ENCODE data around the gene ACTR1A.

Gene ACTR1A

GRCh38 chr10:102534333-102534732, 31.8 kb upstream of the ACTR1A start:
- H3K4me3 ChIP-seq (ENCODE audit: low read depth, low read length) = no peak overlapping the region
- TF ChIP-seq CTCF (IDR thresholded peaks at IDR 0.05; ENCODE audit: borderline replicate concordance, insufficient read depth, low read depth, low read length) = no peak

- TF ChIP-seq CTCF (IDR thresholded peaks at IDR 0.05; ENCODE audit: borderline replicate concordance, insufficient read depth, low read depth, low read length) = no peak
- H3K4me3 ChIP-seq (ENCODE audit: low read depth, low read length) = no peak overlapping the region
Measured at GRCh38 chr10:102527546-102527945, 25.0 kb upstream of the ACTR1A start.

- no peak for TF ChIP-seq CTCF (IDR thresholded peaks at IDR 0.05; ENCODE audit: borderline replicate concordance, insufficient read depth, low read depth, low read length)
- H3K4me3 ChIP-seq (ENCODE audit: low read depth, low read length) = no peak overlapping the region
Measured at GRCh38 chr10:102524746-102525145, 22.2 kb upstream of the ACTR1A start.

GRCh38 chr10:102523250-102524029, 20.9 kb upstream of the ACTR1A start:
- TF ChIP-seq CTCF (IDR thresholded peaks at IDR 0.05; ENCODE audit: borderline replicate concordance, insufficient read depth, low read depth, low read length) = no peak
- no peak overlapping the region for H3K4me3 ChIP-seq (ENCODE audit: low read depth, low read length)

GRCh38 chr10:102522874-102523249, 20.4 kb upstream of the ACTR1A start:
- no peak for TF ChIP-seq CTCF (IDR thresholded peaks at IDR 0.05; ENCODE audit: borderline replicate concordance, insufficient read depth, low read depth, low read length)
- no peak overlapping the region for H3K4me3 ChIP-seq (ENCODE audit: low read depth, low read length)

GRCh38 chr10:102519246-102519825, 16.8 kb upstream of the ACTR1A start:
- no peak for TF ChIP-seq CTCF (IDR thresholded peaks at IDR 0.05; ENCODE audit: borderline replicate concordance, insufficient read depth, low read depth, low read length)
- no peak overlapping the region for H3K4me3 ChIP-seq (ENCODE audit: low read depth, low read length)

GRCh38 chr10:102517553-102517952, 15.0 kb upstream of the ACTR1A start:
- no peak for TF ChIP-seq CTCF (IDR thresholded peaks at IDR 0.05; ENCODE audit: borderline replicate concordance, insufficient read depth, low read depth, low read length)
- H3K4me3 ChIP-seq (ENCODE audit: low read depth, low read length) = no peak overlapping the region
